Type B pancreatic cell (in vitro differentiated cells): ENCODE data around the gene MRPS6. TPM values are rescaled to one million over a fixed set of nuclear protein-coding genes. Genes with fewer than 3 reads are reported as not detected.

Experiments
- DNase-seq: peaks from one replicate; pipeline ENCODE4 v3.0.0; 2021; ENCODE audit warnings: mixed read lengths; ENCODE audit not compliant: unreplicated experiment; ENCODE audit errors: extremely low spot score
- H3K27ac Mint-ChIP-seq: 2 replicates; pipeline ENCODE4 v1.8.0; 2021; ENCODE audit warnings: mild to moderate bottlenecking, mixed read lengths
- H3K27me3 Mint-ChIP-seq: 2 replicates; pipeline ENCODE4 v1.8.0; 2021; ENCODE audit warnings: mixed read lengths
- H3K36me3 Mint-ChIP-seq: 2 replicates; pipeline ENCODE4 v1.8.0; 2021; ENCODE audit warnings: mixed read lengths
- H3K4me1 Mint-ChIP-seq: one replicate; pipeline ENCODE4 v1.8.0; 2021; ENCODE audit warnings: mixed read lengths; ENCODE audit not compliant: unreplicated experiment
- H3K4me3 Mint-ChIP-seq: 2 replicates; pipeline ENCODE4 v1.8.0; 2021; ENCODE audit warnings: mild to moderate bottlenecking, mixed read lengths
- H3K9me3 Mint-ChIP-seq: 2 replicates; pipeline ENCODE4 v1.8.0; 2021; ENCODE audit warnings: mixed read lengths
- CTCF ChIP-seq: fragments of 200-600 bp; sonication (generic); conservative IDR thresholded peaks from 2 replicates; pipeline ENCODE4 v1.5.0; 2021; ENCODE audit warnings: antibody characterized with exemption, mild to moderate bottlenecking
- total RNA-seq: library from RNA; stranded (reverse); gene quantifications from 2 replicates; pipeline ENCODE4 v1.2.1, GENCODE V29; 2021; ENCODE audit warnings: low replicate concordance

MRPS6 gene
- total RNA-seq, 1 donor from 2014 or later: 74.8 TPM

GRCh38 chr21:34158866-34159835 lies 85.8 kb downstream of the MRPS6 start:
- TF ChIP-seq CTCF: no peak
- no peak for DNase-seq
- Mint-ChIP-seq H3K36me3 (peaks cover 11% of the 10 kb centered on the region), H3K4me1 (no peaks in the 10 kb centered on the region), H3K4me3 (no peak overlapping the region), H3K27me3 (no peaks in the 10 kb centered on the region), H3K27ac (no peak overlapping the region), H3K9me3 (peaks cover 6% of the 10 kb centered on the region)

GRCh38 chr21:34166468-34166867 lies 93.1 kb downstream of the MRPS6 start:
- H3K9me3 Mint-ChIP-seq: peaks cover 23% of the 10 kb centered on the region
- peaks cover 36% of the 10 kb centered on the region for H3K36me3 Mint-ChIP-seq

GRCh38 chr21:34170886-34171285 lies 97.5 kb downstream of the MRPS6 start:
- no peak for DNase-seq
- Mint-ChIP-seq H3K27me3 (no peaks in the 10 kb centered on the region), H3K4me3 (no peak overlapping the region), H3K9me3 (peaks cover 35% of the 10 kb centered on the region), H3K4me1 (no peaks in the 10 kb centered on the region), H3K36me3 (peaks cover 34% of the 10 kb centered on the region), H3K27ac (no peak overlapping the region)
- TF ChIP-seq CTCF: no peak

More at GRCh38 chr21:34166468-34166867, 93.1 kb downstream of the MRPS6 start:
- Mint-ChIP-seq H3K4me1 (no peaks in the 10 kb centered on the region), H3K4me3 (no peak overlapping the region), H3K27ac (no peak overlapping the region), H3K27me3 (no peaks in the 10 kb centered on the region)
- no peak for TF ChIP-seq CTCF
- no peak for DNase-seq

GRCh38 chr21:34174470-34174869 lies 101.1 kb downstream of the MRPS6 start:
- H3K27ac Mint-ChIP-seq: no peak overlapping the region
- no peak for TF ChIP-seq CTCF
- H3K27me3 Mint-ChIP-seq: peaks cover 3% of the 10 kb centered on the region
- H3K4me3 Mint-ChIP-seq: no peak overlapping the region
- H3K9me3 Mint-ChIP-seq: peaks cover 23% of the 10 kb centered on the region
- no peak for DNase-seq
- peaks cover 12% of the 10 kb centered on the region for H3K4me1 Mint-ChIP-seq
- peaks cover 15% of the 10 kb centered on the region for H3K36me3 Mint-ChIP-seq

GRCh38 chr21:34176448-34176847 lies 103.1 kb downstream of the MRPS6 start:
- no peak overlapping the region for H3K4me3 Mint-ChIP-seq
- no peak for DNase-seq
- peaks cover 22% of the 10 kb centered on the region for H3K4me1 Mint-ChIP-seq
- H3K27me3 Mint-ChIP-seq: peaks cover 3% of the 10 kb centered on the region
- no peak for TF ChIP-seq CTCF
- no peak overlapping the region for H3K27ac Mint-ChIP-seq
- H3K9me3 Mint-ChIP-seq: peaks cover 12% of the 10 kb centered on the region
- peaks cover 4% of the 10 kb centered on the region for H3K36me3 Mint-ChIP-seq
